Fibroblast of lung (primary cell): ENCODE data around the gene MESP1.

Source experiments
- CTCF ChIP-seq, 2 donors: IDR thresholded peaks in 1 of 2; conservative IDR thresholded peaks in 1 of 2; 1 replicate in 1 of 2; 2 replicates in 1 of 2; pipeline ENCODE4 v1.5.1; 2011 to 2012; ENCODE audit warnings: low read length in 2 of 2, control low read depth in 1 of 2, inconsistent platforms in 1 of 2, low read depth in 1 of 2, mild to moderate bottlenecking in 1 of 2
- EZH2 ChIP-seq: IDR thresholded peaks from 2 replicates; pipeline ENCODE4 v1.5.1; 2012; ENCODE audit warnings: low read length, control low read depth, mild to moderate bottlenecking; ENCODE audit errors: missing control alignments

- TF ChIP-seq CTCF (conservative IDR thresholded peaks at IDR 0.05 in 1 of 2, IDR thresholded peaks at IDR 0.05 in 1 of 2; ENCODE audit: low read depth in 1 of 2, low read length in 2 of 2), result no peak
- no peak for TF ChIP-seq EZH2
Measured at GRCh38 chr15:89777073-89777751, 26.2 kb upstream of the MESP1 start.
